Measurements from ENCODE around the gene RUFY1.
"Not testable (repeated sequence)": the region's sequence is repeated elsewhere in the genome, so short reads cannot be mapped to it uniquely, and the experiment has no call there.

- TF ChIP-seq CTCF (IDR thresholded peaks at IDR 0.05; ENCODE audit: extremely low read depth in 1 of 2, insufficient read depth in 1 of 2, low read depth in 1 of 2, low read length in 2 of 2); POLR2A (IDR thresholded peaks at IDR 0.05; ENCODE audit: low read depth, low read length); EZH2 (IDR thresholded peaks at IDR 0.05; ENCODE audit: borderline replicate concordance, low read depth, low read length, severe bottlenecking); MYC (IDR thresholded peaks at IDR 0.05; ENCODE audit: low read depth, low read length): not testable (repeated sequence)
Observed at GRCh38 chr5:179558261-179558799, 8.0 kb downstream of the RUFY1 start.

Measured in endothelial cell of umbilical vein (primary cell).